Occipital lobe (tissue), 2 donors: ENCODE data around the gene PTGDS. TPM values are rescaled to one million over a fixed set of nuclear protein-coding genes. Genes with fewer than 3 reads are reported as not detected.

Experiments used
- DNase-seq: peaks from one replicate; lab custom pipeline; 2025; lab: John Stamatoyannopoulos, UW
- total RNA-seq: library from RNA; depleted of rRNA; stranded (reverse); fragments of >200 nt; gene quantifications from one replicate; pipeline ENCODE4 v1.2.3, GENCODE V29; 2014

Gene PTGDS
- total RNA-seq, 1 donor from 2014 or later, result 52.1 TPM

DNA sequence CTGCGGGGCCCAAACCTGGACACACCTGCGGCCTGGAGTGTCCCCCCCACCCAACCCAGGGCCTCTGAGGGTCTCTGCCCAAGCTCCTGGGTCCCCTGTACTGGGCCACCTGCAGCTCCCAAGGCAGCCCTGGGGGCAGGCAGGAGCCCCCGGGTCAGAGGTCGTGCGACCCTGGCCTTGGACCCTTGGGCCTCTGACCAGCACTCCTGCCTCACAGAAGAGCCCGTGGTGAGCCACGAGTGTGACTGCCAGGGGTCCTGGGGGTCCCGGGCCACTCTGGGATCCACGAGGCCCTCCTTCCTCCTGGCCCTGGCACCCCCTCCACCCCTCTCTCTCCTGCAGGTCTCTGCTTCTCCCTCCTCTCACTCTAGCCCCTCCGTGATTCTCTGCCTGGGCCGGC lies 5.0 kb upstream of the PTGDS start:
- DNase-seq, result no peak

DNA sequence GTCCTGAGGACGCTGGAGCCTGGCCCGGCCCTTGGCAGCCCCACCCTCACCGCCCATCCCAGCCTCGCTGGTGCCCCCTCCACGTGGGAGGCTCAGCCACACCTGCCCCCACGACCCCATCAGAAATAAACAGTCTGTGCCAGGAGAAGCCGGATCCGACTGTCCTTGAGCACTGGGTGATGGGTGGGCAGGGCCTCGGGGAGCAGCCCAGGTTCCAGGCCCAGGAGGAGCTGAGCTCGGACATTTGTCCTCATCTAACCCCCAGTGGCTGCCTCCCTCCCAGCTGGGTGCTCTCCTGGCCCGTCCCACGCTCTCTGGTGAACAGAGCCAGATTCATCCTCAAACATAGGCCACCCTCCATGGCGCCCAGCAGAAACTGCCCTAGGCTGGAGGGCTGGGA lies 4.6 kb upstream of the PTGDS start:
- no peak for DNase-seq

GRCh38 chr9:136973618-136974617 lies 3.4 kb upstream of the PTGDS start:
- no peak for DNase-seq

GRCh38 chr9:136974817-136975535 lies 2.3 kb upstream of the PTGDS start:
- DNase-seq, result no peak

DNA sequence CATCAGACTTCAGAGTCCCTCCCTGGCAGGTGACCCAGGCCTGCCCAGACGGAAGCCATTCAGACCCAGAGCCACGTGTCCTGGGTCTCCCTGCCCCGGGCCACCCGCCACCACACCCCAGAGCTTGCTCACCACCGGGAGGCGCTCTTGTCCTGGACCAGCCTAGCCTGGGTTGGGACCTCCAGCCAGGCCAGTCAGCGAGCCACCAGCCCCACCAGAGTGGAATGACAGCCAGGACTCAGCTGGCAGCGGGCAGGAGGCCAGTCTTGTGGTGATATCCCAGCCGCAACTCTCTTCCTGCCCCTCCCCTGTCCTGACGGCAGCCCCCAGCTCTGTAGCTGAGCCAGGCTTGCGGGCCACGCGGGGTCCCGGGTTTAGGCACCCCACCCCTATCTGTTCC lies 1.7 kb upstream of the PTGDS start:
- DNase-seq, result peak; percentile 59

- no peak for DNase-seq
Observed at GRCh38 chr9:136977649-136978072, 357 bp downstream of the PTGDS start.

DNA sequence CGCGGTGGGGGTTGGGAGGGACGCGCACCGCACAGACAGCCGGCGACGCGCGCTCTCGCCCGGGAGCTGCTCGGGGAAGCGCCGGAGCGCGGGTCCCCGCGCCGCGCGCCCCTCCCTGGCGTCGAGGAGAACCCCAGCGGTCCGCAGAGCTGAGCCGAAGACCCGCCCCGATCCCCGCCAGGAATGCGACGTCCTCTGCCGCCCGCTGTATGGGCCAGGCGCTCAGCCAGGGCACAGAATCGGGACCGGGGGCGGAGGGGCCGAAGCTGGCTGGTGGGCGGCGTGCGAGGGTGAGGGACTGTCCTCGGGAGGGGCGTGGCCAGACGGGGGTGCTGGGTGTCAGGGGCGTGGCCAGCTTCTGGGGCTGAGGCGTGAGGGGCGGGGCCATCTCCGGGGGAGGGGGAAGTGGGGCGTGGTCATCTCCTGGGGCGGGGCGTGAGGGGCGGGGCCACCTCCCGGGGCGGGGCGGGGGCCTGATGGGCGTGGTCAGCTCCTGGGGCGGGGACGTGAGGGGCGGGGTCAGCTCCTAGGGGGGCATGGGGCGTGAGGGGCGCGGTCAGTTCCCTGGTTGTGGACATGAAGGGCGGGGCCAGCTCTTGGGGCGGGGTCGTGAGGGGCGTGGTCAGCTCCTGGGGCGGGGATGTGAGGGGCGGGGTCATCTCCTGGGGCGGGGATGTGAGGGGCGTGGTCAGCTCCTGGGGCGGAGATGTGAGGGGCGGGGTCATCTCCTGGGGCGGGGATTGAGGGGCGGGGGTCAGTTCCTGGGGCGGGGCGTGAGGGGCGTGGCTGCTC lies 965 bp downstream of the PTGDS start:
- peak; percentile 89 for DNase-seq

DNA sequence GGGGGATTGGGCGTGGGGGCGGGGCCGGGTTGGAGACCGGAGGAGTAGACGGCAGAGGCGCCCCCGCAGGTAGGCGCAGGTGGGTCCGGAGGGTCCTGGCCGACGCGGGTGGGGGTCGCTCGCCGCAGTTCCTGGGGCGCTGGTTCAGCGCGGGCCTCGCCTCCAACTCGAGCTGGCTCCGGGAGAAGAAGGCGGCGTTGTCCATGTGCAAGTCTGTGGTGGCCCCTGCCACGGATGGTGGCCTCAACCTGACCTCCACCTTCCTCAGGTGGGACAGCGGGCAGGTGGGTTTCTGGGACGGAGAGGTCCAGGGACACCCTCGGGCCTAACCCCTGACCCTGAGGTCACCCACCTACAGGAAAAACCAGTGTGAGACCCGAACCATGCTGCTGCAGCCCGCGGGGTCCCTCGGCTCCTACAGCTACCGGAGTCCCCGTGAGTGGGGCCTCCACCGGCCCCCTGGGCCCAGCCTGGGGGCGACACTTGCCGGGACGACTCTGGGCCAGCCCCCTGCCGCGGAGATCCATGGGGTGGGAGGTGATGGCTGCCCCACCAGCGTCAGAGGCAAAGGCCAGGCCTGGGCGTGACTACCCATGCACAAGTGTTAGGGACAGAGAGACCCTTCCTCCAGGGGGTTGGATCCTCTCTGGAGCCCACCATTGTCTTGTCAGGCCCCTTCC lies 1.7 kb downstream of the PTGDS start:
- no peak for DNase-seq

- no peak for DNase-seq
Observed at GRCh38 chr9:136979769-136980587, 2.7 kb downstream of the PTGDS start.

DNA sequence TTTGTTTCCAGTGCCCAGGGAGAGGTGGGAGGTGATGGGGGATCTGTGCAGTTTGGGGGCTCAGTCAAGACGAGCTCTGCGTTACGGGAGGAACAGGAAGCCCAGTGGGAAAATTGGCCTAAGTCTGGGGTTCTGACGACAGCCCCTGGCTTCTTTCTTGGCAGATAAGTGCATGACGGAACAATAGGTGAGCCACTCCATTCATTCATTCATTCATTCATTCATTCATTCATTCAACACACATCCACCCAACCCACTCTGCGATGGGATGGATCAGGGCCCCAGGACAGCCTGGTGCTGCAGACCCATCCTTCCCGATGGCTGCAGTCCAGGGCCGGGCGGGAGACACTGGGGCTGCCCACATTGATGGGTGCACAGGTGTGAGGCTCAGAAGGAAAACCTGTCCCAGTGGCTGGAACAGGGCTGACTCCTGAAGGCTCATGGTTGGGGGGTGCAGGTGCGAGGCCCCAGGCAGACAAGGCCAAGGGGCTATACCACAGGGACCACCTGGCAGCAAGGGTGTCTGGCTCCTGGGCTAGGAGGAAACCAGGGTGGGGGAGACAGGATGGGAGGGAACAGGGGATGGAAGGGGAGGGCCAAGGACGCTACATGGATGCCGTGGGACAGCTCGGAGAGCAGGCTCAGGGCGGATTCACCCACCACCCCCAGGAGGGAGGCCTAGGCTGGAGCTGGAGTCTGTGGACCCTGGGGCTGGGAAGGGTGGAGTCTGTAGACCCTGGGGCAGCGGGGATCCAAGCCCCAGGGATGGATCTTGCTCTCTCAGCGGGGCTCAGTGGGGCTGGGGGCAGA lies 3.6 kb downstream of the PTGDS start:
- DNase-seq, result no peak

DNA sequence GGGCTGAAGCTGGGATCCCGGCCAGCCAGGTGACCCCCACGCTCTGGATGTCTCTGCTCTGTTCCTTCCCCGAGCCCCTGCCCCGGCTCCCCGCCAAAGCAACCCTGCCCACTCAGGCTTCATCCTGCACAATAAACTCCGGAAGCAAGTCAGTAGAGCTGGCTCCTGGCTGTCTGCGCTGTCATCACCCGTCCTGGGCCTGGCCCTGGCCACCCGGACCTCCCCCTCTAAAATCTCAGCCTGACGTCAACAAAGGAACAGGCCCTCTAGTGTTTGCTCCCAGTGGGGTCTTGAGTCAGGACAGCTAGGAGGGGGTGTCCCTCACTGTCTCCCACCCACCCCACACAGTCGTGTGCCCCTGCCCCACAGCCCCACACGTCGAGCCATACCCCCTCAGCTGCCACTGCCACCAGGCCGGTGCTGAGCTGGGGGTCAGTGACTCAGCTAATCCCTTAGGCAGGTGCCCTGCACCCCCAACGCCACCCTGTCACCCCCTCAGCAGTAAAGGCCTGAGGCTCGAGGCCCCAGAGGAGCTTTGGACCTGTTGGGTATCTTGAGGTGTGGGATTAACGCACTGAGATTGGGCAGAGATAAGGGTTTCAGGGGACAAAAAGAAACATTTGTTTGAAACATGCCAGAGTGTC lies 4.4 kb downstream of the PTGDS start:
- DNase-seq, result peak; percentile 56

DNA sequence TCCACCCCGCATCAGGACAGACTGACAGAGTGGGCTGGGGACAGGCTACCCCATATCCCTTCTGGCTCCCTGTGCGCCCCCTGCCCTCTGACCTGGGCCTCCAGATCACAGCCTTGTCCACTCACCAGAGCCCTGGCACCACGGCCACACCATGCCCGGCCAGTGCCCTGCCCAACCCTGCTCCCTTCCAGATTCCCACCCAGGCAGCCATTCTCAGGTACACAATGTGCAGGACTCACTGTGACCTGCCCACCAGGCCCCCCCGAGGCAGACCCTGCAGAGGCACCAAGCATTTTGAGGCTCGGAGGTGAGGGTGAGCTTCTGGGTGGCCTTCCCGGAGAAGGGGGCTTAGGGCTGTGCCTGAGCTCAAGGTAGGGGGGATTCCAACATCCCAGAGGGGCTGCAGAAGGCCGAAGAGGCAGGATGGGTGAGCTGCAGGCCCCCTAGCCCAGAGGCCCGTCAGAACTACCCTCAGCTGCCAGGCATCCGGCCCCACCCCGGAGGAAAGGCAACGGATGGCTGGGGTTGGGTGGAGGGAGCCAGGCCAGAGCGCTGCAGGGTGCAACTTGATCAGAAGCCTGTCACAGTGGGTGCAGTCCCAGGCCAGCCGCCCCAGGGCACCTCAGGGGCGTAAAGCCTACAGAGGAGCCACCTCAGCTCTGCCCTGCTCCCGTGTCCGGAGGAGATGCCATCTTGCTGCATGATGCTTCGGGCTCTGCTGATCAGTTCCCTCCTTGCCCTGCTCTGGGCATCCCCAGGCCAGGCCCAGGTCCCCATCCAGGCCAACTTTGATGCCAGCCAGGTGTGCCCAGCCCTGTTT lies 5.1 kb downstream of the PTGDS start, which contains the start of gene LCNL1:
Gene LCNL1, plus strand, starts transcription at position 762 of the 820 bp plus-strand sequence. CDS start 594 bp downstream, outside the sequence.
- peak; percentile 41 for DNase-seq

DNA sequence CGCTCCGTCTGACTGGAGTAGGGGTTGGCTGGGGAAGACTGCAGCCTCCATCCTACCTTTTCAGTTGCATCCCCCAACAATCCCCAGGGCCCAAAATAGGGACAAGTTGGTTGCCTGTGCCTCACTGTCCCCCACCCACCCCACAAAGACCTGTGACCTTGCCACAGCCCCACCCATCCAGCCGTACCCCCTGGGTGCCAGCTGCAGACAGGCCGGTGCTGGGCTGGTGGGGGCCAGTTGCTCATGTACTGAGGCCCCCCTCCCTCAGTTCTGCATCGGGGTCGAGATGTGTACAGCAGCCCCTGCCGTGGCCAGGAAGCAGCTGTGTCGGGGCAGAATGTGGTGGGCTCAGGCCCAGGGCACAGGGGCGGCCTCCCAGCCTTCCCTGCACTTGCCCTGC lies 5.9 kb downstream of the PTGDS start:
- DNase-seq, result no peak

DNA sequence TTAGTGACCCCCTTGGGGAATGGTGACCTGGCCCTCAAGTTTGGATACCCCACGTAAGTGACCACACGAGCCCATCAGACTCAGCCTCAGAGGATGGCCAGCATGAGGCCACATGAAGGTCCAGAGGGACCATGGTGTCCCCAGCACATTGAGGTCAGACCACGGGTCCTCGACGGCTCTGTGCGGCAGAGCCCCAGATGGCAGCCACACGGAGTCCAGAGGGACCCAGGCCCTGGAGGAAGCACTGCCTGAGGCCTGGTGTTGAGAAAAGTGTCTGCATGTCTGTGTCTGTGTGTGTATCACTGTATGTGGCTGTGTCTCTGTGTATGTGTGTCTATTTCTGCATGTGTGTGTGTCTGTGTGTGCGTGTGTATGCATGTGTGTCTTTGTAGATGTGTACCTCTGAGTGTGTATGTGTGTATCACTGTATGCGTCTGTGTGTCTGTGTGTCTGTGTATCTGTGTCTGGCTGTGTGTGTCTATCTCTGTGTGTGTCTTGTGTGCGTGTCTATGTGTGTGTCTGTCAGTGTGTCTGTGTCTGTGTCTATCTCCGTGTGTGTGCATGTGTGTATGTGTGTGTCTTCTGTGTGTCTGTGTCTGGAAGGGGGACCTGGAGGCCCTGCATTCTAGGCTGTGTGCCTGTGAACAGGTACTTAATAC lies 6.5 kb downstream of the PTGDS start:
- no peak for DNase-seq

DNA sequence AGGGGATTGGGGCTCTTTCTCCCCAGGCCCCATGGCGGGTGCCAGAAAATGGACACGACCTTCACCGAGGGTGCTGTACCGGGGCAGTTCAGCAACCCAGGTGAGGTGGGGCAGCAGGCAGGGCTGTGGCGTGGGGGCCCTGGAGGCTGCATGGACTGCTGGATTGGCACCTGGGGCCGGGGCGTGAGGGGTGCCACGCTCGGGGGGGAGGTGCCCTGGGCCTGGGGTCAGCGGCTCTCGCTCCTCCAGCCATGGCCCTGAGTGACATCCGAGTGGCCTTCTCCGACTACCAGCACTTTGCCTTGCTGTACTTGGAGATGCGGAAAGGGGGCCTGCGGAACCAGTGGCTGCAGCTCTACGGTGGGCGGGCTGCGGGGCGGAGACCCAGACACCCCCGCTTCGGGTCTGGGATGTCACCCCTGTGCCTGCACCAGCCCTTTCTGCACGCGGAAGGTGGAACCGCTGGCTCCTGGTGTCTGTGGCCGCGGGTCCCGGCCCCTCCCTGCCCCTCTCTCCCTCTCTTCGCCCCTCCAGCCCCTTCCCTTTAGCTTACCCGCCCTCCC lies 7.2 kb downstream of the PTGDS start:
- no peak for DNase-seq

DNA sequence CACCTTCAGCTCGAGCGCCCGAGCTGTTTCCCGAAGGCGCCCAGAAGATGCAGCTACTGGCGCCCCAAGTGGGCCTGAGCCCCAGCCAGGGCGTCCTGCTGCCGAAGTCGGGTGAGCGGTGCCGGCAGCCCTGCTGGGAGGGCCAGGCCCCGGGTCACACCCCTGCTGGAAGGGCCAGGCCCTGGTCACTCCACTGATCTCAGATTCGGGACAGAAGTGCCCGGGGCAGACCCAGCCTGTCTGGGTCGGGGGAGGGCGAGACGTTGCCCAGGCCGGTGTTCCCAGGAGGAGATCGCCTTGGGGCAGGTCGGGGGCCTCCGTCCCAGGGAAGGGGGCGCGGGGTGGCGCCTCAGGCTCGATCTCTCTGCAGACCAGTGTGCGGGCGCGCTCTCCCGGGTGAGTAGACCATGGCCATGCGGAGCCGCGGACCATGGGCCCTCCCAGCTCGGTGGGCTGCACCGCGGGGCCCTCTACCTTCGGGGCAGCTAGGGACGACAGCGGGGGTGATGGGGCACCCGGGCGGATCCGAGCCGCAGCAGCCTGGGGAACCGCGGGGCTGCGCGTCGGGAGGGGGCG lies 7.8 kb downstream of the PTGDS start:
- no peak for DNase-seq

DNA sequence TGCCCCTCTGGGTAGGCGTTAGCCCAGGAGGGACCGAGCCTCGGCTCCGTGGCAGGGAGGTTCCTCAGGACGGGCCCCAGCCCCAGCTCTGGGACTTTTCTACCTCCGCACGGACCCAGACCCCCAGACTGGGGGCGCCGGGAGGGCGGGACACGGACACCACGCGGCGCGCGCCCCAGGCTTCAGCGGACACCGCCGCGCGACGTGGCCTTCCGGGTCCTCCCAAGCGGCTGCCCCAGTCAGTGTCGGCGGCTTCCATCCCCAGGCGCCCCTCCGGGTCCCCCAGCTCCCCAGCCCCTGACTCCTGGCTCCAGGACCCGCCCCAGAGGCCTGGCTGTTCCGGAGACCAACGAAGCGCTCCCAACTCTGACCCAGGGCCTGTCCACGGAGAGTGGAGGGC lies 8.5 kb downstream of the PTGDS start:
- no peak for DNase-seq
